Keratinocyte (primary cell): ENCODE measurements around the gene TOR1AIP2. TPM values are rescaled to one million over a fixed set of nuclear protein-coding genes. Genes with fewer than 3 reads are reported as not detected.

Experiments
- DNase-seq: peaks from one replicate; pipeline ENCODE4 v3.0.0-alpha.2; 2011; ENCODE audit warnings: low read depth, missing footprints, low spot score
- FAIRE-seq: peaks from 2 replicates; lab custom pipeline; 2011; peaks lifted over from hg19 to GRCh38; lab: Jason Lieb, UNC
- H2AFZ ChIP-seq: 2 replicates; pipeline ENCODE4 v1.6.0; 2012; ENCODE audit warnings: low read length, control low read depth, inconsistent platforms; ENCODE audit not compliant: control insufficient read depth
- H3K27ac ChIP-seq: 2 replicates; pipeline ENCODE4 v1.5.1; 2011; ENCODE audit warnings: low read length; ENCODE audit not compliant: control insufficient read depth, insufficient read depth
- H3K27me3 ChIP-seq: 3 replicates; pipeline ENCODE4 v1.6.0; 2011; ENCODE audit warnings: low read length; ENCODE audit not compliant: control insufficient read depth, insufficient read depth; ENCODE audit errors: extremely low read depth
- H3K36me3 ChIP-seq, 2 experiments: 2 replicates in 1 of 2; 3 replicates in 1 of 2; pipeline ENCODE4 v1.5.1; 2011; ENCODE audit warnings: low read length in 2 of 2, mild to moderate bottlenecking in 1 of 2; ENCODE audit not compliant: control insufficient read depth in 2 of 2, insufficient read depth in 2 of 2; ENCODE audit errors: extremely low read depth in 1 of 2
- H3K4me1 ChIP-seq: 3 replicates; pipeline ENCODE4 v1.5.1; 2011; ENCODE audit warnings: low read length; ENCODE audit not compliant: control insufficient read depth, insufficient read depth; ENCODE audit errors: extremely low read depth
- H3K4me2 ChIP-seq: 3 replicates; pipeline ENCODE4 v1.6.0; 2011; ENCODE audit warnings: low read depth, low read length; ENCODE audit not compliant: control insufficient read depth, insufficient read depth; ENCODE audit errors: extremely low read depth
- H3K4me3 ChIP-seq, 3 experiments: fragments of 200-600 bp in 1 of 3; sonication (generic) in 1 of 3; 2 replicates in 2 of 3; 3 replicates in 1 of 3; pipeline ENCODE4 v1.5.1; 2011 to 2016; ENCODE audit warnings: low read length in 3 of 3, mild to moderate bottlenecking in 3 of 3, control low read depth in 2 of 3, inconsistent platforms in 1 of 3, low read depth in 1 of 3, mixed read lengths in 1 of 3, mixed run types in 1 of 3, moderate library complexity in 1 of 3; ENCODE audit not compliant: control insufficient read depth in 2 of 3, insufficient read depth in 2 of 3; ENCODE audit errors: extremely low read depth in 1 of 3
- H3K79me2 ChIP-seq: 2 replicates; pipeline ENCODE4 v1.6.0; 2012; ENCODE audit warnings: low read length; ENCODE audit not compliant: control insufficient read depth, insufficient read depth
- H3K9ac ChIP-seq: 3 replicates; pipeline ENCODE4 v1.6.0; 2011; ENCODE audit warnings: low read length; ENCODE audit not compliant: control insufficient read depth, insufficient read depth; ENCODE audit errors: extremely low read depth
- H3K9me1 ChIP-seq: 3 replicates; pipeline ENCODE4 v1.6.0; 2011; ENCODE audit warnings: low read length; ENCODE audit not compliant: control insufficient read depth, insufficient read depth; ENCODE audit errors: extremely low read depth
- H3K9me3 ChIP-seq: 2 replicates; pipeline ENCODE4 v1.5.1; 2012; ENCODE audit warnings: low read depth, low read length; ENCODE audit not compliant: control insufficient read depth
- H4K20me1 ChIP-seq: 3 replicates; pipeline ENCODE4 v1.6.0; 2011; ENCODE audit warnings: low read length; ENCODE audit not compliant: control insufficient read depth, insufficient read depth; ENCODE audit errors: extremely low read depth
- EZH2 ChIP-seq: IDR thresholded peaks from one replicate; pipeline ENCODE4 v1.6.1; 2012; ENCODE audit warnings: inconsistent platforms, mild to moderate bottlenecking, low read length, moderate library complexity
- dilution Hi-C: fragments of 300-500 bp; cut with MboI; formaldehyde crosslinking; loops from one replicate; pipeline ENCODE4 v1.7.0; 2020; ENCODE audit warnings: low sequenced_read_pairs; ENCODE audit not compliant: extremely low pct_ligation_motif_present
- polyA plus RNA-seq, 5 experiments: library from polyadenylated mRNA; depleted of rRNA in 3 of 5; stranded (reverse) in 3 of 5; stranded (forward) in 1 of 5; unstranded in 1 of 5; fragments of >200 nt; gene quantifications; 1 replicate in 1 of 5; 2 replicates in 3 of 5; 3 replicates in 1 of 5; pipeline versions ENCODE4 v1.2.1 to v1.2.3, GENCODE V29; 2011 to 2012; ENCODE audit warnings: missing spikeins in 2 of 5, low read depth in 1 of 5, low replicate concordance in 1 of 5
- TF ChIP-seq, protein P1 (sequence below), 3 experiments: IDR thresholded peaks in 1 of 3; conservative IDR thresholded peaks in 1 of 3; optimal IDR thresholded peaks in 1 of 3; 2 replicates in 2 of 3; 3 replicates in 1 of 3; pipeline versions ENCODE3 to v1.5.1; 2011; ENCODE audit warnings: low read length in 3 of 3, mild to moderate bottlenecking in 3 of 3, moderate library complexity in 2 of 3, control low read depth in 1 of 3, inconsistent platforms in 1 of 3; ENCODE audit not compliant: insufficient read depth in 2 of 3; ENCODE audit errors: extremely low read depth in 1 of 3

TOR1AIP2 gene
- polyA plus RNA-seq, 1 donor (not counting 4 experiments of a cell fraction or from before 2014, with no cell fraction given): 49.9 TPM

DNA sequence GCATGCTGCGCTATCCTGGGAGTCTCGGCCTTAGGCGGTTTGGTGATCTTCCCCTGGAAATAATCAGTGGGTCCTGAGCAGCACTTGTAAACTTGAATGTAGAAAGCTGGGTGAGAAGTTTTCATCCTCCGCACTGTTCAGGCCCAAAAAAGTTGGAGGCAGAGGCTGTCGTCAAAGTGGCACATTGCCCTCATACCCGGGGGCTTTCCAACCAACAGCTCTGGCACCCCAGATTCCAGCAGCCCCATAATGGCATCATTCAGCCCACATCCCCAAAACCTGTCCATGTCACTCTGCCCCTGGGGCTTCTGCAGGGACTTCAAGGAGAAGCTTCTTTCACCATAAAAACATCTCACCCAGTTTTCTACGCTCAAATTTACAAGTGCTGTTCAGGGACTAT is 59.3 kb downstream of the TOR1AIP2 start:
- Histone ChIP-seq H3K4me2 (no peak overlapping the region), H3K4me3 (no peak overlapping the region), H3K36me3 (no peaks in the 10 kb centered on the region), H3K9me3 (no peaks in the 10 kb centered on the region), H3K9ac (no peak overlapping the region), H3K9me1 (no peaks in the 10 kb centered on the region), H2AFZ (no peak overlapping the region), H4K20me1 (no peaks in the 10 kb centered on the region), H3K27ac (no peak overlapping the region), H3K27me3 (peaks cover 24% of the 10 kb centered on the region), H3K79me2 (no peaks in the 10 kb centered on the region), H3K4me1 (peaks cover 3% of the 10 kb centered on the region)
- no peak for DNase-seq
- dilution Hi-C loops: loop anchor here (25.0 kb wide), 1 partner anchor 106 kb away; no protein-coding TSS in a partner anchor
- no peak for FAIRE-seq
- TF ChIP-seq EZH2: no peak
- TF ChIP-seq, protein P1, sequence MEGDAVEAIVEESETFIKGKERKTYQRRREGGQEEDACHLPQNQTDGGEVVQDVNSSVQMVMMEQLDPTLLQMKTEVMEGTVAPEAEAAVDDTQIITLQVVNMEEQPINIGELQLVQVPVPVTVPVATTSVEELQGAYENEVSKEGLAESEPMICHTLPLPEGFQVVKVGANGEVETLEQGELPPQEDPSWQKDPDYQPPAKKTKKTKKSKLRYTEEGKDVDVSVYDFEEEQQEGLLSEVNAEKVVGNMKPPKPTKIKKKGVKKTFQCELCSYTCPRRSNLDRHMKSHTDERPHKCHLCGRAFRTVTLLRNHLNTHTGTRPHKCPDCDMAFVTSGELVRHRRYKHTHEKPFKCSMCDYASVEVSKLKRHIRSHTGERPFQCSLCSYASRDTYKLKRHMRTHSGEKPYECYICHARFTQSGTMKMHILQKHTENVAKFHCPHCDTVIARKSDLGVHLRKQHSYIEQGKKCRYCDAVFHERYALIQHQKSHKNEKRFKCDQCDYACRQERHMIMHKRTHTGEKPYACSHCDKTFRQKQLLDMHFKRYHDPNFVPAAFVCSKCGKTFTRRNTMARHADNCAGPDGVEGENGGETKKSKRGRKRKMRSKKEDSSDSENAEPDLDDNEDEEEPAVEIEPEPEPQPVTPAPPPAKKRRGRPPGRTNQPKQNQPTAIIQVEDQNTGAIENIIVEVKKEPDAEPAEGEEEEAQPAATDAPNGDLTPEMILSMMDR (optimal IDR thresholded peaks at IDR 0.05 in 1 of 3, IDR thresholded peaks at IDR 0.05 in 1 of 3, conservative IDR thresholded peaks at IDR 0.05 in 1 of 3; ENCODE audit: extremely low read depth in 1 of 3, insufficient read depth in 2 of 3, low read length in 3 of 3): no peak

DNA sequence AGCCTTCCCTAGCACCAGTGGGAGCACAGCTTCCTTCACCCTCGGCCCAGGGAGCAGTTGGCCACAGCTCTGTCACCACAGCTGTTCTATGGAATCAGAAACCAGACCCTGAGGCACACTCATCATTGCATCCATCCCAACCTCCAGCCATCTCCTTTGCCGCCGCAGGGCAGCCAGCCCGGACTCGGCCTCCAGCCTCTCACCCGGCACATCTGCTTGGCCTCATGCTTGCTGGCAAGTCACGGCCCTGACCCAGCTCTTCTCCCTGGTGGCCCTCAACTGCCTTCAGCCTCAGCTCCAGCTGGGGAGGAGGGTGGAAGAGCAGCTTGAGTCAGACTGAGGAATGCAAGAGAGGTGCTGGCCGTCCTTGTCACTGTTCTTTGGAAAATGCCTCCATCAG is 59.8 kb downstream of the TOR1AIP2 start:
- no peak for FAIRE-seq
- Histone ChIP-seq H3K9ac (no peak overlapping the region), H3K36me3 (no peaks in the 10 kb centered on the region), H3K9me1 (no peaks in the 10 kb centered on the region), H3K79me2 (no peaks in the 10 kb centered on the region), H3K9me3 (no peaks in the 10 kb centered on the region), H3K27me3 (peaks cover 26% of the 10 kb centered on the region), H3K27ac (no peak overlapping the region), H3K4me1 (peaks cover 3% of the 10 kb centered on the region), H3K4me2 (no peak overlapping the region), H4K20me1 (no peaks in the 10 kb centered on the region), H2AFZ (no peak overlapping the region), H3K4me3 (no peak overlapping the region)
- dilution Hi-C loops: loop anchor here (25.0 kb wide), 1 partner anchor 105 kb away; no protein-coding TSS in a partner anchor
- TF ChIP-seq, protein P1 (optimal IDR thresholded peaks at IDR 0.05 in 1 of 3, IDR thresholded peaks at IDR 0.05 in 1 of 3, conservative IDR thresholded peaks at IDR 0.05 in 1 of 3; ENCODE audit: extremely low read depth in 1 of 3, insufficient read depth in 2 of 3, low read length in 3 of 3): no peak
- TF ChIP-seq EZH2: no peak
- no peak for DNase-seq
